Mesendoderm (in vitro differentiated cells): Measurements from ENCODE around the gene AIRE.
A peak's percentile ranks its signal among the peaks of the same experiment; 100 is the strongest.

Experiments used
- DNase-seq: peaks from one replicate; pipeline ENCODE4 v3.0.0; 2013
- H2AK5ac ChIP-seq: 2 replicates; pipeline ENCODE4 v1.6.1; 2013; ENCODE audit warnings: low read length, inconsistent platforms
- H2BK120ac ChIP-seq: 2 replicates; pipeline ENCODE4 v1.6.1; 2013; ENCODE audit warnings: low read depth, mild to moderate bottlenecking, low read length, moderate library complexity, mixed read lengths
- H2BK15ac ChIP-seq: replicated peaks from 2 replicates; pipeline ENCODE4 v1.6.1; 2013; ENCODE audit warnings: low read depth, mild to moderate bottlenecking, moderate library complexity
- H2BK5ac ChIP-seq: 2 replicates; pipeline ENCODE4 v1.6.1; 2013; ENCODE audit warnings: low read length, inconsistent platforms
- H3K18ac ChIP-seq: 2 replicates; pipeline ENCODE4 v1.6.1; 2013; ENCODE audit warnings: mild to moderate bottlenecking, low read length, mixed read lengths
- H3K23ac ChIP-seq: one replicate; pipeline ENCODE4 v1.6.1; 2013; ENCODE audit warnings: low read length
- H3K27ac ChIP-seq: 2 replicates; pipeline ENCODE4 v1.5.1; 2013; ENCODE audit warnings: low read depth, mild to moderate bottlenecking, inconsistent platforms, low read length, moderate library complexity
- H3K27me3 ChIP-seq: 2 replicates; pipeline ENCODE4 v1.6.1; 2013; ENCODE audit warnings: low read length, control low read depth, mild to moderate bottlenecking, inconsistent platforms; ENCODE audit not compliant: insufficient read depth, poor library complexity
- H3K36me3 ChIP-seq: 2 replicates; pipeline ENCODE4 v1.6.1; 2013; ENCODE audit warnings: low read length, inconsistent platforms; ENCODE audit not compliant: control insufficient read depth, insufficient read depth
- H3K4ac ChIP-seq: one replicate; pipeline ENCODE4 v1.6.1; 2013; ENCODE audit warnings: low read depth, mild to moderate bottlenecking, low read length, moderate library complexity
- H3K4me1 ChIP-seq: 2 replicates; pipeline ENCODE4 v1.6.1; 2013; ENCODE audit warnings: low read depth, low read length, inconsistent platforms; ENCODE audit not compliant: control insufficient read depth
- H3K4me2 ChIP-seq: 2 replicates; pipeline ENCODE4 v1.6.1; 2013; ENCODE audit warnings: low read length
- H3K4me3 ChIP-seq: 2 replicates; pipeline ENCODE4 v1.5.1; 2013; ENCODE audit warnings: mild to moderate bottlenecking, low read length
- H3K56ac ChIP-seq: one replicate; pipeline ENCODE4 v1.6.1; 2013; ENCODE audit warnings: low read length
- H3K79me1 ChIP-seq: 2 replicates; pipeline ENCODE4 v1.6.1; 2013; ENCODE audit warnings: low read length, inconsistent platforms
- H3K79me2 ChIP-seq: 2 replicates; pipeline ENCODE4 v1.6.1; 2013; ENCODE audit warnings: mild to moderate bottlenecking, low read length; ENCODE audit not compliant: control insufficient read depth, insufficient read depth
- H3K9ac ChIP-seq: 2 replicates; pipeline ENCODE4 v1.6.1; 2013; ENCODE audit warnings: low read length, inconsistent platforms
- H4K5ac ChIP-seq: one replicate; pipeline ENCODE4 v1.6.1; 2013; ENCODE audit warnings: low read length
- H4K8ac ChIP-seq: one replicate; pipeline ENCODE4 v1.6.1; 2013; ENCODE audit warnings: low read depth, mild to moderate bottlenecking, control low read depth, low read length, moderate library complexity
- WGBS: extraction: QIAGEN DNeasy Blood & Tissue Kit; methylation state at CpG from one replicate; pipeline ENCODE4 v1.1.7; 2013; ENCODE audit warnings: low lambda C conversion rate, missing lambda C conversion rate; ENCODE audit not compliant: insufficient coverage; ENCODE audit errors: extremely low coverage; 5-methylcytosine and 5-hydroxymethylcytosine counted together

The AIRE gene

DNA sequence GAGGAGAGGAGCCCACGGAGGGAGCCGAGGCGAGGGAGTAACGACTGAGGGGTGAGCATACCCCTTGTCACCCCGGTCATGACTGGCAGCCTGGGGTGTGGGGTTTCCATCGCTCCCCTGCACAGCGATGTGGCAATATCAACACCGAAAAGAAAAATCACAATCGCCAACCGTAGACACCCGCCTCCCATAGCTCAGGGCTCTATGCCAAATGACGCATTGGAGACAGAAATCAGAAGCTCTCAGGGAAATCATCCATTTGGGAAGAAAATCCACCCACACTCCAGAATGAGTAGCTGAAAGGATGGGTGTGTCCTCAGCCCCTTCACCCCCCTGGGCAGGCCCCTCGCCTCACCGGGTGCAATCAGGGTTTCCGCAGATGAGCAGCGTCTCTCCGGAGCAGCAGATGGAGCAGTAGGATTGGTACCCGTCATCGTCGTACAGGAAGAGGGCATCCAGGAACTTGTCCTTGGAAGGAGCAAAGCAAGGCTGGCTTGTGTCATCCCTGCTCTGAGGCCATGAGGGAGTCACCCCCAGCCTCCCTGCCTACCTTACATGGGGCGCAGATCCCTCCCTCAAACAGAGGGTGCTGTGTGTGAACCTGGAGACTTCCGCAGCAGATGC is 26.5 kb upstream of the AIRE start:
- Histone ChIP-seq H3K18ac (no peak overlapping the region), H3K9ac (no peak overlapping the region), H3K36me3 (no peaks in the 10 kb centered on the region), H2BK120ac (no peak overlapping the region), H3K79me2 (no peaks in the 10 kb centered on the region), H3K4me2 (no peak overlapping the region), H3K4me1 (peaks cover 3% of the 10 kb centered on the region), H3K4ac (no peak overlapping the region), H3K79me1 (no peaks in the 10 kb centered on the region), H3K56ac (no peak overlapping the region), H2BK15ac (no peak overlapping the region), H3K23ac (no peak overlapping the region), H3K27ac (no peak overlapping the region), H4K8ac (no peak overlapping the region), H3K4me3 (no peak overlapping the region), H2AK5ac (no peak overlapping the region), H4K5ac (no peak overlapping the region), H3K27me3 (no peaks in the 10 kb centered on the region), H2BK5ac (no peak overlapping the region)
- no CpG with 5 or more reads among the region's 22 CpGs for WGBS
- no peak for DNase-seq

DNA sequence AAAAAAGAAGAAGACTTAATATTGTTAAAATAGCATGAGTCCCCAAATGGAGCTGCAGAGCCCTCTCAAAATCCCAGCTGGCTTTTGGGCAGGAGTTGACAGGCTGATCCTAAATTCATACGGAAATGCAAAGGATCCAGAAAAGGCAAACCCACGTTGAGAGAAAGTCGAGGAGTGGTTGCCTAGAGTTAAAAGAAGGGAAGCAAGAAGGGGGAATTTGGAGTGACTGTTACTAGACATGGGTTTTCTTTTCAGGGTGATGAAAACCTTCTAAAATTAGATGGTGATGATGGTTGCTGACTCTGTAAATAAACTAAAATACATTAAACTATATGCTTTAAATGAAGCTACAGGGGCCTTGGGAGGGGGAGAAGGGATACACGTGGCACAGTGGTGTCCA is 25.6 kb upstream of the AIRE start:
- no peak overlapping the region for H3K4me3 ChIP-seq
- H3K27me3 ChIP-seq, result no peaks in the 10 kb centered on the region
- no peak overlapping the region for H3K56ac ChIP-seq
- no peak overlapping the region for H3K9ac ChIP-seq
- no peak overlapping the region for H3K4ac ChIP-seq
- no peak for DNase-seq
- no peaks in the 10 kb centered on the region for H3K79me2 ChIP-seq
- no peaks in the 10 kb centered on the region for H3K79me1 ChIP-seq
- no peak overlapping the region for H2AK5ac ChIP-seq
- WGBS, result no CpG with 5 or more reads among the region's 4 CpGs
- H4K5ac ChIP-seq, result no peak overlapping the region
- H3K18ac ChIP-seq, result no peak overlapping the region
- no peak overlapping the region for H2BK5ac ChIP-seq
- H3K4me2 ChIP-seq, result no peak overlapping the region
- H3K27ac ChIP-seq, result no peak overlapping the region
- H2BK15ac ChIP-seq, result no peak overlapping the region
- H2BK120ac ChIP-seq, result no peak overlapping the region
- no peaks in the 10 kb centered on the region for H3K36me3 ChIP-seq
- no peak overlapping the region for H4K8ac ChIP-seq
- H3K23ac ChIP-seq, result no peak overlapping the region
- peaks cover 3% of the 10 kb centered on the region for H3K4me1 ChIP-seq

DNA sequence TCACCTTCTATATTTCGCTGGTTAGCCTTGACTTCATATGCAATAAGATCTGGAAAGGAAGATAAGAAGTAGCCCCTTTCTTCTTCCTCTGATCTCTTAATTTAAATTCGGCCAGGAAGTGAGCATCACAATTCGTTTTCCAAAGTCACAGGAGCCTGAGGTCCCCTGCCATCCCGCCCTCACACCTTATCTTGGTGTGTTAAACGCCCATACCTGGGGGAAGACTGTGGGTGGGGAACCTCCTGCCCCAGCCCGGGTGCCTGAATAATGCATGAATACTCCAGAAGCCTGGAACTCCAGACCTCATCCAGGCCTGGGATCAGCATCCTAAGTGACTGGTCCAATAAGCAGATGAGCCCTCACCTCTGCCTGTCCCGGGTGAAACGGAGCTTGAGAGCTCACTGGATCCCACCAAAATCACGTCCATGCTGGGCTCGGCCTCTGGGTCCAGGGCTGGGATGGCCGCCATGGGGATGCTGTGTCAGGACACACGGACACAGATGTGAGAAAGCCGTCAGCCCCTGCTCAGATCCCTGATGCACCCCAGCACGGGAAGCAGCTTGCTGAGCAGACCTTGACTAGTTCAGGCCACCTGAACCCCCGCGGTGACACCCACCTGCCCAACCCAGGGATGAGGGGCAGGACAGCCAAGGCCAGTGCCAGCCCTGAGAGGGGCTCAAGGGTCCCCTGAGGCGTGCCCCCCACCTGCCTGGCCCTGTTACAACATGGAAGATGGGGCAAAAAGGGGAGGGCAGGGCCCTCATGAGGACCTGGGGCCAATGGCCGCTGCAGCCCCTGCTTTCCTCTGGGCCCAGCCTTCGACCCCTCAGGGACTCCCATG is 24.7 kb upstream of the AIRE start:
- Histone ChIP-seq H4K5ac (no peak overlapping the region), H3K27me3 (no peaks in the 10 kb centered on the region), H3K18ac (no peak overlapping the region), H3K23ac (no peak overlapping the region), H2AK5ac (no peak overlapping the region), H3K9ac (no peak overlapping the region), H3K79me2 (no peaks in the 10 kb centered on the region), H3K4me2 (no peak overlapping the region), H3K4me1 (peaks cover 3% of the 10 kb centered on the region), H3K79me1 (no peaks in the 10 kb centered on the region), H2BK120ac (no peak overlapping the region), H3K56ac (peak overlapping the region; percentile 25), H3K36me3 (no peaks in the 10 kb centered on the region), H3K4ac (no peak overlapping the region), H3K27ac (no peak overlapping the region), H2BK5ac (no peak overlapping the region), H4K8ac (no peak overlapping the region), H3K4me3 (no peak overlapping the region), H2BK15ac (no peak overlapping the region)
- WGBS, result no CpG with 5 or more reads among the region's 19 CpGs
- no peak for DNase-seq

DNA sequence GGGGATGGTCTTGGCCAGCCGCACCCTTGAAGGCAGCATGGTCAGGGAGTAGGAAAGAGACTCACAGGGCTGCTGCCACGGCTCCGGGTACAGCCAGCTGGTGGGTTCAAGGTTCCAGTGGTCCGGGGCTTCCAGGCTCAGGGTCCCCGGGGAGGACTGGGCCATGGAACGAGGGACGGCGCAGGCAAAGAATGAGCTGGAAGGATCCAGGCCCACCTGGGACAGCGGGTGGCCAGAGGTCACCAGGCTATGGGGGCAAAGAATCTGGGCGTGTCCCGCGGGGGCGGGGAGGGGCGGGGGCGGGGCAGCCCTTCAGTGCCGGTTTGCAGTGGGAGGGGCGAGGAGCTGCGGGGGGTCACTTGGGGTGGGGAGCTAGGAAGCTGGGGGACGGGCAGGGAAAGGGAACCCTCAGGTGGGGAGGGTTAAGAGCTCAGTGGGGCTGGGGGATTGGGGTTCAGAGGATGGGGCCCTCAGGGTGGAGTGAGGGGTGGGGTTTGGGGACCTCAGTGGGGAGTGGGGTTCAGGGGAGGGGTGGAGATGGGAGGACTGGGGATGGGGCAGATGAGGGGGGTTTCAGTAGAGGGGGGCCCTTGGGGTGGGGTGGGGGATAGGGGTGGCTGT is 23.9 kb upstream of the AIRE start, which contains the start of gene DNMT3L:
DNMT3L (minus strand) TSS at position 223 of the 621 bp plus-strand sequence. CDS start 638 bp downstream, outside the sequence.
- H3K4me3 ChIP-seq, result no peak within 1 kb of the TSS
- no peak within 1 kb of the TSS for H3K27ac ChIP-seq
- WGBS, result no CpG with 5 or more reads among the region's 19 CpGs
- peak within 1 kb of the TSS; percentile 94 for H3K18ac ChIP-seq
- H4K5ac ChIP-seq, result no peak within 1 kb of the TSS
- H3K4me2 ChIP-seq, result no peak within 1 kb of the TSS
- H3K9ac ChIP-seq, result no peak within 1 kb of the TSS
- peaks cover 3% of the 10 kb centered on the region for H3K4me1 ChIP-seq
- H2AK5ac ChIP-seq, result no peak within 1 kb of the TSS
- peak within 1 kb of the TSS; percentile 89 for H3K56ac ChIP-seq
- no peaks in the 10 kb centered on the region for H3K79me2 ChIP-seq
- peak within 1 kb of the TSS; percentile 97 for H2BK120ac ChIP-seq
- no peak within 1 kb of the TSS for H2BK5ac ChIP-seq
- H2BK15ac ChIP-seq, result peak within 1 kb of the TSS; percentile 41
- no peaks in the 10 kb centered on the region for H3K79me1 ChIP-seq
- H3K4ac ChIP-seq, result peak within 1 kb of the TSS; percentile 81
- no peak for DNase-seq
- H3K36me3 ChIP-seq, result no peaks in the 10 kb centered on the region
- H3K23ac ChIP-seq, result no peak within 1 kb of the TSS
- H3K27me3 ChIP-seq, result no peaks in the 10 kb centered on the region
- H4K8ac ChIP-seq, result no peak within 1 kb of the TSS

DNA sequence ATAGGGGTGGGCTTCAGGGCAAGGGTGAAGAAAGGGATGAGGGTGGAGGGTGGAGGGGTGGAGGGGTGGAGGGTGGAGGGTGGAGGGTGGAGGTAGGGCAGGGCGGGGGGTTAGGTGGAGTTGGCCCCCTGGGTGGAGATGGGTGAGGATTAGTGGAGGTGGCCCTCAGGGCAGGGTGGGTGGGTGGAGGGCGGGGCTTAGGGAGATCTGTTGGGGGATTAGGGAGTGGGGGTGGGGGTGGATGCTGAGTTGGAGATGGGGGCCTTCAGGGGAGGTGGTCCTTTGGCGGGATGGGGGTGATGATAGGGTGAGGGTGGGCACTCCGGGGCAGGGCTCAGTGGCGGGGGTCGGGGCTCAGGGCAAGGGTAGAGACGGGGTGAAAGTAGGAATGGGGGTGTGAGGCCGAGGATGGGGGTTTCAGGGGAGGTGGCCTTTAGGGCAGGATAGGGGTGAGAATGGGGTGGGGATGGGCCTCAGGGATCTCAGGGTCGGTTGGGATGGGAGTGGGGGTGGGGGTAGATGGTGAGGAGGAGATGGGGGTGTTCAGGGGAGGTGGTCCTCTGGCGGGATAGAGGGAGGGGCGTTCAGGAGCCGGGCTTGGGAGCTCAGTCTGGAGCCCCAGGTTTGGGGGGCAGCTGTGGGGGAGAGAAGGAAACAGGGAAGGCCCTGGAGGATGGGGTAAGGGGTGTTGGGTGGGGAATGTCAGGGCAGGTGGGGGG is 23.2 kb upstream of the AIRE start:
- H3K27ac ChIP-seq, result no peak overlapping the region
- H3K4me1 ChIP-seq, result peaks cover 3% of the 10 kb centered on the region
- H2BK120ac ChIP-seq, result peak overlapping the region; percentile 97
- H3K36me3 ChIP-seq, result no peaks in the 10 kb centered on the region
- no peak overlapping the region for H2AK5ac ChIP-seq
- H3K23ac ChIP-seq, result no peak overlapping the region
- H2BK15ac ChIP-seq, result peak overlapping the region; percentile 41
- no CpG with 5 or more reads among the region's 12 CpGs for WGBS
- H3K9ac ChIP-seq, result no peak overlapping the region
- H3K79me1 ChIP-seq, result no peaks in the 10 kb centered on the region
- no peak overlapping the region for H2BK5ac ChIP-seq
- no peak overlapping the region for H4K8ac ChIP-seq
- no peak for DNase-seq
- H3K56ac ChIP-seq, result peak overlapping the region; percentile 89
- H3K79me2 ChIP-seq, result no peaks in the 10 kb centered on the region
- no peaks in the 10 kb centered on the region for H3K27me3 ChIP-seq
- peak overlapping the region; percentile 94 for H3K18ac ChIP-seq
- H4K5ac ChIP-seq, result no peak overlapping the region
- H3K4me2 ChIP-seq, result no peak overlapping the region
- peak overlapping the region; percentile 81 for H3K4ac ChIP-seq
- no peak overlapping the region for H3K4me3 ChIP-seq
